GM12878 (cell line): ENCODE data around the gene CFDP1. TPM values are rescaled to one million over a fixed set of nuclear protein-coding genes. Genes with fewer than 3 reads are reported as not detected.

ENCODE experiments used
- ATAC-seq: fragments of 200-7000 bp; cut with Tn5 transposase; 3 replicates; pipeline ENCODE4 v1.9.1; 2020; ENCODE audit warnings: mild to moderate bottlenecking, moderate library complexity
- BruUV-seq: library from RNA; stranded (reverse); fragments of 400-500 nt; replicated peaks from 2 replicates; lab custom pipeline; 2021; lab: Mats Ljungman, UMichigan
- CTCF ChIA-PET: fragments of 300-600 bp; sonication (Branson Sonifier 250); formaldehyde crosslinking; extraction: SDS; loops from one replicate; lab custom pipeline; 2021; ENCODE audit warnings: inconsistent platforms; lab: Yijun Ruan, JAX
- POLR2A ChIA-PET: fragments of 350-600 bp; formaldehyde crosslinking; extraction: SDS; loops from one replicate; lab custom pipeline; 2021; ENCODE audit warnings: inconsistent platforms; lab: Charles Lee
- RAD21 ChIA-PET: fragments of 300-600 bp; sonication (Branson Sonifier 250); formaldehyde crosslinking; loops from one replicate; lab custom pipeline; 2023; ENCODE audit warnings: antibody characterized with exemption; ENCODE audit not compliant: unreplicated experiment; lab: Charles Lee
- SMC1A ChIA-PET: fragments of 300-600 bp; sonication (Branson Sonifier 250); formaldehyde crosslinking; loops from one replicate; lab custom pipeline; 2023; ENCODE audit not compliant: unreplicated experiment, uncharacterized antibody; lab: Charles Lee
- DNase-seq: peaks from one replicate; pipeline ENCODE4 v3.0.0-alpha.2; 2011; ENCODE audit warnings: low read depth, low spot score
- FAIRE-seq: peaks from 3 replicates; lab custom pipeline; 2011; peaks lifted over from hg19 to GRCh38; lab: Jason Lieb, UNC
- H2AFZ ChIP-seq: 2 replicates; pipeline ENCODE4 v1.6.0; 2011; ENCODE audit warnings: low read depth, low read length, control low read depth; ENCODE audit not compliant: control insufficient read depth
- H3K27ac ChIP-seq: 2 replicates; pipeline ENCODE4 v1.5.1; 2011; ENCODE audit warnings: control low read depth; ENCODE audit not compliant: control insufficient read depth, insufficient read depth
- H3K27me3 ChIP-seq, 2 experiments: replicated peaks in 1 of 2; 2 replicates each; pipeline versions ENCODE4 v1.6.0 to v1.6.1; 2011; ENCODE audit warnings: low read length in 1 of 2; ENCODE audit not compliant: control insufficient read depth in 2 of 2, insufficient read depth in 2 of 2
- H3K36me3 ChIP-seq, 2 experiments: 2 replicates each; pipeline ENCODE4 v1.5.1; 2011; ENCODE audit warnings: low read length in 1 of 2; ENCODE audit not compliant: control insufficient read depth in 2 of 2, insufficient read depth in 2 of 2
- H3K4me1 ChIP-seq: 2 replicates; pipeline ENCODE4 v1.6.1; 2011; ENCODE audit warnings: mild to moderate bottlenecking, low read length, moderate library complexity, mixed read lengths; ENCODE audit not compliant: control insufficient read depth, insufficient read depth
- H3K4me2 ChIP-seq: 2 replicates; pipeline ENCODE4 v1.6.0; 2011; ENCODE audit warnings: control low read depth; ENCODE audit not compliant: control insufficient read depth, insufficient read depth
- H3K4me3 ChIP-seq: fragments of 200-600 bp; sonication (generic); 2 replicates; pipeline ENCODE4 v1.5.1; 2016
- H3K79me2 ChIP-seq: 2 replicates; pipeline ENCODE4 v1.6.0; 2011; ENCODE audit warnings: low read length; ENCODE audit not compliant: control insufficient read depth, insufficient read depth
- H3K9ac ChIP-seq: 2 replicates; pipeline ENCODE4 v1.8.0; 2011; ENCODE audit warnings: low read length, control low read depth, mixed read lengths; ENCODE audit not compliant: control insufficient read depth, insufficient read depth
- H3K9me3 ChIP-seq: replicated peaks from 3 replicates; pipeline ENCODE4 v1.5.1; 2011; ENCODE audit warnings: mild to moderate bottlenecking, low read length; ENCODE audit not compliant: control insufficient read depth, insufficient read depth
- H4K20me1 ChIP-seq: 2 replicates; pipeline ENCODE4 v1.6.0; 2011; ENCODE audit not compliant: control insufficient read depth, insufficient read depth
- DPF2 ChIP-seq: fragments of 450-650 bp; IDR thresholded peaks from 2 replicates; pipeline ENCODE4 v1.6.1; 2017; ENCODE audit warnings: mild to moderate bottlenecking
- HDAC6 ChIP-seq: fragments of 200-600 bp; sonication (generic); IDR thresholded peaks from one replicate; pipeline ENCODE4 v1.8.0; 2017; ENCODE audit warnings: antibody characterized with exemption; ENCODE audit not compliant: unreplicated experiment
- NBN ChIP-seq: fragments of 450-650 bp; IDR thresholded peaks from 2 replicates; pipeline ENCODE4 v1.6.1; 2016
- NFXL1 ChIP-seq: fragments of 450-650 bp; IDR thresholded peaks from 2 replicates; pipeline ENCODE4 v1.6.1; 2017; ENCODE audit warnings: antibody characterized with exemption, mild to moderate bottlenecking, borderline replicate concordance
- NFYA ChIP-seq: IDR thresholded peaks from 2 replicates; pipeline ENCODE4 v1.6.1; 2011; ENCODE audit warnings: low read depth, mild to moderate bottlenecking, low read length, improper control_type of control experiment, borderline replicate concordance
- POU2F2 ChIP-seq: IDR thresholded peaks from 3 replicates; pipeline ENCODE4 v1.6.1; 2011; ENCODE audit warnings: low read depth, mild to moderate bottlenecking, low read length, borderline replicate concordance
- SPI1 ChIP-seq: IDR thresholded peaks from 2 replicates; pipeline ENCODE4 v1.6.1; 2011; ENCODE audit warnings: low read depth, mild to moderate bottlenecking, low read length, moderate library complexity, borderline replicate concordance; ENCODE audit not compliant: insufficient read depth
- TCF7 ChIP-seq: IDR thresholded peaks from 2 replicates; pipeline ENCODE4 v1.6.1; 2014; ENCODE audit warnings: antibody characterized with exemption, borderline replicate concordance
- WGBS: methylation state at CpG from one replicate; pipeline ENCODE4 v1.1.6; 2016; ENCODE audit warnings: low lambda C conversion rate; ENCODE audit not compliant: insufficient replicate concordance, insufficient coverage; ENCODE audit errors: missing lambda C conversion rate; 5-methylcytosine and 5-hydroxymethylcytosine counted together
- in situ Hi-C: fragments of 300-500 bp; cut with MboI; formaldehyde crosslinking; loops from 9 replicates; pipeline ENCODE4 v1.14.3; 2018; ENCODE audit warnings: mixed read lengths
- intact Hi-C: fragments of 100-400 bp; cut with micrococcal nuclease; formaldehyde crosslinking; loops from one replicate; pipeline ENCODE4 v1.14.2; 2022; ENCODE audit not compliant: unreplicated experiment
- polyA plus RNA-seq, 11 experiments: library from polyadenylated mRNA; depleted of rRNA in 4 of 11; unstranded in 6 of 11; stranded (reverse) in 5 of 11; fragments of >200 nt; fragmentation: Nextera tagmentation in 4 of 11; fragmentation: Illumina TruSeq in 1 of 11; extraction: Ambion mirVana in 4 of 11; extraction: Trizol in 1 of 11; gene quantifications; 1 replicate in 1 of 11; 2 replicates in 10 of 11; pipeline versions ENCODE4 v1.2.1 to v1.2.3, GENCODE V29; 2011 to 2016; ENCODE audit warnings: inconsistent platforms in 2 of 11, missing spikeins in 2 of 11, low read depth in 1 of 11
- total RNA-seq, 4 experiments: library from RNA; depleted of rRNA in 3 of 4; stranded (reverse); fragments of >200 nt in 3 of 4; fragmentation: Illumina TruSeq in 1 of 4; extraction: Trizol in 1 of 4; gene quantifications; 2 replicates each; pipeline versions ENCODE4 v1.2.1 to v1.2.3, GENCODE V29; 2013 to 2021
- TF ChIP-seq, protein P1 (sequence below): fragments of 450-650 bp; formaldehyde crosslinking; IDR thresholded peaks from 2 replicates; pipeline ENCODE4 v1.4.0; 2022; ENCODE audit warnings: mild to moderate bottlenecking, moderate library complexity
- TF ChIP-seq, protein P2 (sequence below): IDR thresholded peaks from 2 replicates; pipeline ENCODE4 v1.6.1; 2012; ENCODE audit warnings: low read depth, low read length, improper control_type of control experiment
- TF ChIP-seq, protein P3 (sequence below): IDR thresholded peaks from 2 replicates; pipeline ENCODE4 v1.6.1; 2011; ENCODE audit warnings: mild to moderate bottlenecking, low read depth, low read length, moderate library complexity; ENCODE audit not compliant: insufficient replicate concordance

The CFDP1 gene
- total and polyA plus RNA-seq, 10 of the 15 experiments (the other 5 are each of a cell fraction or from before 2014, with no cell fraction given) = 22.3 to 64.8 (median 36.7) TPM

DNA sequence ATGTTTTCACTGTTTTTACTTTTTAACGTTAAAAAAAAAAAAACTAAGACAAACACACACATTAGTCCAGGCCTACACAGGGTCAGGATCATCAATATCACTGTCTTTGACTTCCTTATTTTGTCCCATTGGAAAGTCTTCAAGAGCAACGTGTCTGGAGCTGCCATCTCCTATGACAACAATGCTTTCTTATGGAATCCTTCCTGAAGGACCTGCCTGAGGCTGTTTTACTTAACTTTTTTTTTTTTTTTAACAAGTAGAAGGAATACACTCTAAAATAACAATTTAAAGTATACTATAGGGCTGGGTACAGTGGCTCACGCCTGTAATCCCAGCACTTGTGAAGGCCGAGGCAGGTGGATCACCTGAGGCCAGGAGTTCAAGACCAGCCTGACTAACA is 110.1 kb downstream of the CFDP1 start (continued):
- TF ChIP-seq, protein P1, sequence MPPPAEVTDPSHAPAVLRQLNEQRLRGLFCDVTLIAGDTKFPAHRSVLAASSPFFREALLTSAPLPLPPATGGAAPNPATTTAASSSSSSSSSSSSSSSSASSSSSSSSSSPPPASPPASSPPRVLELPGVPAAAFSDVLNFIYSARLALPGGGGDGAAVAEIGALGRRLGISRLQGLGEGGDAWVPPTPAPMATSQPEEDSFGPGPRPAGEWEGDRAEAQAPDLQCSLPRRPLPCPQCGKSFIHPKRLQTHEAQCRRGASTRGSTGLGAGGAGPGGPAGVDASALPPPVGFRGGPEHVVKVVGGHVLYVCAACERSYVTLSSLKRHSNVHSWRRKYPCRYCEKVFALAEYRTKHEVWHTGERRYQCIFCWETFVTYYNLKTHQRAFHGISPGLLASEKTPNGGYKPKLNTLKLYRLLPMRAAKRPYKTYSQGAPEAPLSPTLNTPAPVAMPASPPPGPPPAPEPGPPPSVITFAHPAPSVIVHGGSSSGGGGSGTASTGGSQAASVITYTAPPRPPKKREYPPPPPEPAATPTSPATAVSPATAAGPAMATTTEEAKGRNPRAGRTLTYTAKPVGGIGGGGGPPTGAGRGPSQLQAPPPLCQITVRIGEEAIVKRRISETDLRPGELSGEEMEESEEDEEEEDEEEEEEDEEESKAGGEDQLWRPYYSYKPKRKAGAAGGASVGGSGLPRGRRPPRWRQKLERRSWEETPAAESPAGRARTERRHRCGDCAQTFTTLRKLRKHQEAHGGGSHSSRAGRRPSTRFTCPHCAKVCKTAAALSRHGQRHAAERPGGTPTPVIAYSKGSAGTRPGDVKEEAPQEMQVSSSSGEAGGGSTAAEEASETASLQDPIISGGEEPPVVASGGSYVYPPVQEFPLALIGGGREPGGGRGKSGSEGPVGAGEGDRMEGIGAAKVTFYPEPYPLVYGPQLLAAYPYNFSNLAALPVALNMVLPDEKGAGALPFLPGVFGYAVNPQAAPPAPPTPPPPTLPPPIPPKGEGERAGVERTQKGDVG = no peak
- TF ChIP-seq, all 136 proteins: peak for 0

DNA sequence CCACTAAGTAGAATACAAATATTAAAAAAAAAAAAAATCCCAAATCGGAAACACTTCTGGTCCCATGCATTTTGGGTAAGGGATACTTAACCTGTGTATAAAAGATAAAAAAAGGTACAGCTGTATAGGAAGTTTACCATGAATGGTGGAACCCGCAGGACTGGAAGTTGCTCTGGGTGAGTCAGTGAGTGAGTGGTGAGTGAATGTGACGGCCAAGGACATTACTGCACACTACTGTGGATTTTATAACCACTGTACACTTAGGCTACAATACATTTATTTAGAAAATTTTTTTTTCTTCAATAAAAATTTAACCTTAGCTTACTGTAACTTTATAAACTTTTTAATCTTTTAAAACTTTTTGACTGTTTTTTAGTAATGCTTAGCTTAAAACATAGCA is 110.6 kb downstream of the CFDP1 start:
- Histone ChIP-seq H2AFZ (no peak overlapping the region), H3K36me3 (no peaks in the 10 kb centered on the region), H4K20me1 (no peaks in the 10 kb centered on the region), H3K4me2 (no peak overlapping the region), H3K4me3 (no peak overlapping the region), H3K27ac (no peak overlapping the region), H3K27me3 (no peaks in the 10 kb centered on the region), H3K79me2 (no peaks in the 10 kb centered on the region), H3K9me3 (no peaks in the 10 kb centered on the region), H3K4me1 (peaks cover 32% of the 10 kb centered on the region), H3K9ac (no peak overlapping the region)
- DNase-seq (no peak), FAIRE-seq (no peak), ATAC-seq (no peak)
- RAD21 ChIA-PET = interaction anchor here (0.7 to 1.0 kb wide), 3 partner anchors 17 to 71 kb away, joined by 3 to 4 read pairs (median 4); no protein-coding TSS in a partner anchor
- BruUV-seq = no TSS peak
- intact Hi-C loops (no loop called here), in situ Hi-C loops (no loop called here)
- WGBS = 89% methylated on average over 3 of the region's 3 CpGs
- TF ChIP-seq POU2F2 (no peak), NBN (no peak), NFXL1 (no peak), HDAC6 (no peak), TCF7 (no peak), SPI1 (no peak), DPF2 (no peak), NFYA (no peak)
- TF ChIP-seq, protein P2, sequence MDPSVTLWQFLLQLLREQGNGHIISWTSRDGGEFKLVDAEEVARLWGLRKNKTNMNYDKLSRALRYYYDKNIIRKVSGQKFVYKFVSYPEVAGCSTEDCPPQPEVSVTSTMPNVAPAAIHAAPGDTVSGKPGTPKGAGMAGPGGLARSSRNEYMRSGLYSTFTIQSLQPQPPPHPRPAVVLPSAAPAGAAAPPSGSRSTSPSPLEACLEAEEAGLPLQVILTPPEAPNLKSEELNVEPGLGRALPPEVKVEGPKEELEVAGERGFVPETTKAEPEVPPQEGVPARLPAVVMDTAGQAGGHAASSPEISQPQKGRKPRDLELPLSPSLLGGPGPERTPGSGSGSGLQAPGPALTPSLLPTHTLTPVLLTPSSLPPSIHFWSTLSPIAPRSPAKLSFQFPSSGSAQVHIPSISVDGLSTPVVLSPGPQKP = no peak
- TF ChIP-seq, protein P3, sequence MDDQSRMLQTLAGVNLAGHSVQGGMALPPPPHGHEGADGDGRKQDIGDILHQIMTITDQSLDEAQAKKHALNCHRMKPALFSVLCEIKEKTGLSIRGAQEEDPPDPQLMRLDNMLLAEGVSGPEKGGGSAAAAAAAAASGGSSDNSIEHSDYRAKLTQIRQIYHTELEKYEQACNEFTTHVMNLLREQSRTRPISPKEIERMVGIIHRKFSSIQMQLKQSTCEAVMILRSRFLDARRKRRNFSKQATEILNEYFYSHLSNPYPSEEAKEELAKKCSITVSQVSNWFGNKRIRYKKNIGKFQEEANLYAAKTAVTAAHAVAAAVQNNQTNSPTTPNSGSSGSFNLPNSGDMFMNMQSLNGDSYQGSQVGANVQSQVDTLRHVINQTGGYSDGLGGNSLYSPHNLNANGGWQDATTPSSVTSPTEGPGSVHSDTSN = no peak
- POLR2A ChIA-PET = no interaction called here
- CTCF ChIA-PET = interaction anchor here (0.8 to 1.1 kb wide), 2 partner anchors 57 to 89 kb away, joined by 3 read pairs; no protein-coding TSS in a partner anchor
- SMC1A ChIA-PET = interaction anchor here (0.7 to 1.5 kb wide), 5 partner anchors 10 to 63 kb away, joined by 3 to 6 read pairs (median 3); no protein-coding TSS in a partner anchor
